ENCODE data around the gene KRTAP11-1.
A peak's percentile ranks its signal among the peaks of the same experiment; 100 is the strongest.

The KRTAP11-1 gene

GRCh38 chr21:30881480-30881879 lies at the start of gene KRTAP11-1:
KRTAP11-1 (minus strand) TSS chr21:30881580; CDS start chr21:30881524, 56 bp downstream.
- no peak for DNase-seq

GRCh38 chr21:30924146-30924700 lies 42.8 kb upstream of the KRTAP11-1 start:
- no peak for DNase-seq

GRCh38 chr21:30921129-30921528 lies 39.7 kb upstream of the KRTAP11-1 start:
- DNase-seq: no peak

- DNase-seq: no peak
These were observed 36.2 kb upstream of the KRTAP11-1 start for GRCh38 chr21:30917557-30917956.

- DNase-seq: no peak
These were observed 19.5 kb upstream of the KRTAP11-1 start for GRCh38 chr21:30900881-30901280.

- no peak for DNase-seq
These were observed 1.7 kb upstream of the KRTAP11-1 start for GRCh38 chr21:30882866-30883597.

GRCh38 chr21:30880914-30881313 lies 466 bp downstream of the KRTAP11-1 start:
- no peak for DNase-seq

GRCh38 chr21:30874526-30874925 lies 6.9 kb downstream of the KRTAP11-1 start:
- no peak for DNase-seq

- no peak for DNase-seq
These were observed 33.5 kb downstream of the KRTAP11-1 start for GRCh38 chr21:30847627-30848500.

GRCh38 chr21:30842990-30843389 lies 38.4 kb downstream of the KRTAP11-1 start:
- DNase-seq: no peak

- DNase-seq: peak; percentile 4
These were observed 42.1 kb downstream of the KRTAP11-1 start for GRCh38 chr21:30839304-30839703.

- no peak for DNase-seq
These were observed 42.8 kb downstream of the KRTAP11-1 start for GRCh38 chr21:30838536-30838935.

- peak; percentile 7 for DNase-seq
These were observed 50.1 kb downstream of the KRTAP11-1 start for GRCh38 chr21:30831194-30831765.
